IPS-11a (cell line): ENCODE measurements around the gene FCHSD2.
"Not testable (repeated sequence)": the region's sequence is repeated elsewhere in the genome, so short reads cannot be mapped to it uniquely, and the experiment has no call there.

ENCODE experiments used
- H3K4me3 ChIP-seq: one replicate; pipeline ENCODE4 v1.5.1; 2013; ENCODE audit warnings: low read depth, low read length, control low read depth

Gene FCHSD2

DNA sequence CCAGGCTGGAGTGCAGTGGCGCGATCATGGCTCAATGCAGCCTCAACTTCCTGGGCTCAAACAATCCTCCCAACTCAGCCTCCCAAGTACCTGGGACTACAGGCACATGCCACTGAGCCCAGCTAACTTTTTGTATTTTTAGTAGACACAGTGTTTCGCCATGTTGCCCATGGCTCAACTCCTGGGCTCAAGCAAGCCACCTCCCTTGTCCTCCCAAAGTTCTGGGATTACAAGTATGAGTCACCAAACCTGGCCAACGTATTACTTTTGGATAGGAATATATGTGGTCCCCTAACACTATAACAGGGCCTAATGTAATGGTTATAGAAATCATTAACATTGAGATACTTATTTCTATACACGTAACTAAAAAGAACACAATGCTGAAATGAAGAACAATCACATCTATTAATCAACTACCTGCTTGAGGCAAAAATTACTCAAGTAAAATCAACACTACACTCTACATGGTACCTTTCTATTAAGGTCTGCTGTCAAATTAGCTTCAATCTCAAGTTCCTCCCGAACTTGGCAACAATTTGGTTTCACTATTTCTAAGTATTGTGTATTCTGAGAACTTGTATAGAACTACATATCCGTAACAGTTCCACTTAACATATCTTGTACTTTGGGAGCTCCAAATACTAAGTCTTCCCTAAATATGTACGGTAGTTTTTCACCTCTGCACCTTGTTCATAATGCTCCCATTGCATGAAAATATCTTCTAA, 124.9 kb downstream of the FCHSD2 start:
- no peak overlapping the region for H3K4me3 ChIP-seq

DNA sequence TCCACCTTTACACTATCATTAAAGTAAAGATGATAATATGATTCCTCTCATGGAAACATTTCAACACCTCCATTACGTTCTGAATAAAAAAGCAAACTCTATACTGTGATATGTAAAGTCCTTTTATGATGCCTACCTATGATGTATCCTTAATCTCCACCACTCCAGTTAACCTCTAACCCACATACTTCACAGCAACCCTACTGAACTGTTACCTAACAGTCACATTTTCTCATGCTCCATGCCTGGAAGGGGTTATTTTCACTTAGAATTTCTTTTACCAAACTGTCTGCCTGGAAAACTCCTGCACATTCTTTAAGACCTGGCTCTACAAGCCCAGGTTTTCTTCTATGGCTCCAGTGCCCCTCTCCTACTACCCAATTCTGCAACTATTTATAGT, 129.1 kb downstream of the FCHSD2 start:
- H3K4me3 ChIP-seq = no peak overlapping the region

DNA sequence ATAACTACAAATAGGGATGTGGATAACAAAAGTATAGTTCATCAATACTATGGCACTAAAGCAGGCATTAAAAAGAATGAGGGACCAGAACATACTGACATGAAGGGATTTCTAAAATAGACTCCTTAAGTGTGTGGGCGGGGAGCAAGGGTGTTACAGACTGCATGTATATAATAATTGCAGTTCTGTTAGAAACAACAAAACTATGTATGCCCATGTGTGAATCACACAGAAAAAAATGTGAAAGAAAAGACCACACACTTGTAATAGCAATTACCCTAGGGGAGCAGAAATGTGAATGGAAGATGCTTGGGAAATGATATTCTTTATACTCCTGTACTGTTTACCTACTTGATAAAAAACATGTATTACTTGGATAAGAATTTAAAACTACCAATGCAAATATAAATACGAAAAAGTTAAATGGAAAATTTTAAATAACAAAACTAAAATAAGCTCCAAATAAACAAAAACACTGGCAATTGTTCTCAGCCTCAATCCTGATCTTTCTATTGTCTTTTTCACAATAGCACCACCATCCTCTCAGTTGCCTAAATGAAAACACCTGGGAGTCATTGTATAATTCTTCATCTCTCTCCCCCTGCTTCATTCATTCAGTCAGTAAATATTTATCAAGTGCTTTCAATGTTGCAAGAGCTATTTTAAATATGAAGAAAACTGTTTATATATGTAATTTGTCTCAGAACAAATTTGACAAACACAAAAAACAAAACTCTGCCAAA, 129.8 kb downstream of the FCHSD2 start:
- no peak overlapping the region for H3K4me3 ChIP-seq

DNA sequence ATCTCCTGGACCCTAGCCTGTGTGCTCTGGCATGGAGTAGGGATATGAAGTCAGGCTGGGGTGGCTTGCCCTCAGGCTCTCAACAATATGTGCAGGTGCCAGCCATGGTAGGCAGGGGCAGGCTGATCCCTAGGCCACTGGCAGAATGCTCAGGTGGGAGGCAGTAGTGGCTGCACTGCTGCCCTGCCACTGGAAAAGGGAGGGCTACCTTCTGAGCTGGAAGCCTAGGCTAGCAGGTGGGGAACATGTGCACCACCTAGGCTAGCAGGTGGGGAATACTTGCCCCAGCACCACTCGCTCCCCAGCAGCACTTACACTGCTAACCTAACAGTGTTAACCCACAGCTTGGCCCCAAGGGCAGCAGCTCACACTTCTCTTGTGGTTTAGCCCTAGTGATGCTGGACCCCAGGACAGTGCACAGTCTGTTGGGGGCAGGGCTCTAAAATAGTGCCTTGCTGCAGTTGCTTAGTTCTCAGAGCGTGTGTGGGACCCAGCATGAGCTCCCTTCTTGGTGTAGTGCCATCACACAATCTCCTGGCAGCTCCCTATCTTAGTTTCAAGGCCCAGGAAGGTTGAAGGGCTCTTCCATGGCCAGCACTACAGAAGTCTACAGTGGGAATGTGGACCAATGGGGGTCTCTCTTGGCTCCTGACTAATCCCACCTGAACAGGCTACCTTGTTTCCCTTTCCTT, 130.8 kb downstream of the FCHSD2 start:
- no peak overlapping the region for H3K4me3 ChIP-seq

DNA sequence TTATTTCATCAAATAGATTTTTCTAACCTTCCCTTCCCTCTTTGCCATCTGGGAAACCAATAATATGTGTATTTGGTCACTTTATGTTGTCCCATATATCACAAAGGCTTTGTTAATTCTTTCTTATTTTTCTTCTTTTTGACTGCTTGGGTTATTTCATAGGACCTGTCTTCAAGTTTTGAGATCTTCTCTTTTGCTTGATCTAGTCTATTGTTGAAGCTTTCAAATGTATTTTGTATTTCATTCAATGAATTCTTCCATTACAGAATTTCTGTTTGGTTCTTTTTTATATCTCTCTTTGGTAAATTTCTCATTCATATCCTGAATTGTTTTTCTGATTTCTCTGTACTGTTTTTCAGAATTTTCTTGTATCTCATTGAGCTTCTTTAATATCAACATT, 132.1 kb downstream of the FCHSD2 start:
- H3K4me3 ChIP-seq = no peak overlapping the region

DNA sequence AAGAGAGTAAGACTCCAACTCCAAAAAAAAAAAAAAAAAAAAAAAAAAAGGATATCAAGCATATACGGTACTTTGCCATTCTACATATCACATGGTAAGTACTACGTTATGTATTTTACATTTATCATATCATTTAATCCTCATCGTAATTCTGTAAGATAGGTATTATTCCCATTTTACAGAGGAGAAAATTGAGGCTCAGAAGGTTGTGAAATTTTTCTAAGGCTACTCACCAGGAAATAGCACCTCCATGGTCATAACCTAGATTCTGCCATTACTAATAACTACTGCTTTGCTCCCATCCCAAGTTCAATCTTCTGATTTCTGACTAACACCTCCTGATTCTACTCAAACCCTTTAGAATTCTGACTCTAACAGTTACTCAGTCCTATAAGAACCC, 138.0 kb downstream of the FCHSD2 start:
- H3K4me3 ChIP-seq = no peak overlapping the region

DNA sequence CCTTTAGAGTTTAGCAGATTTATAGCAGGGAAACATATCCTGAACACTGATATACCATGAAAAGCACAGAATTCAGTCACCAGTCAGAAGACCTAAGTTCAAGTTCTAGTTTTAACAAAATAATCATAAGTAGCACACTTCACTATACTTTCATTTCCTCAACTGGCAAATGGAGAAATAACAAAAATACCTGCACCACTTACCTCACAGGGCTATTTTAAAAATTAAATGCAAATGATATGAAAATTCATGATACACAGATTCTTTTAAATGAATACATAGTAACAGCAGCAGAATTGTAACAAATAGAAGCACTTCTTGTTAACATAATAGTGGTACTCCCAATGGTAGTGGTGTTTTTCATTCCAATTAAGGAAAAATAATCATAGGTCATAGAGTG, 139.0 kb downstream of the FCHSD2 start:
- H3K4me3 ChIP-seq = no peak overlapping the region

DNA sequence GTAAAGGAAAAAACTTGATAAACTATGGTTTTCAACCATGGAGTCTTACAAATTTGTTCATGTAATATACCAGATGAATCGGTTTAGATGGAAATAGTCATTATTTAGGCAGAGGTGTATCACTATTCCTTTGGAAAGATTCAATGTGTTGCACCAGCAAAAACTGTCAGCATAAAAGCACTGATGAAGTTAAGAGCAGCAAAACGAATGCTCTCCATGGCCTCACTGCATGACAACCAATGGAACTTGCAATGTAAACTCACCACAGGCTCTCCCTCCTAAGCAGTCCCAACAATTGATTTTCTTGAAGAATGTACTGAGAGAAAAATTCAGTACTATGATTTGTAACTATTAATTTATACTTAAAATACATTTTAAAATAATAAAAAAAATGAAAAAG, 139.9 kb downstream of the FCHSD2 start:
- no peak overlapping the region for H3K4me3 ChIP-seq

DNA sequence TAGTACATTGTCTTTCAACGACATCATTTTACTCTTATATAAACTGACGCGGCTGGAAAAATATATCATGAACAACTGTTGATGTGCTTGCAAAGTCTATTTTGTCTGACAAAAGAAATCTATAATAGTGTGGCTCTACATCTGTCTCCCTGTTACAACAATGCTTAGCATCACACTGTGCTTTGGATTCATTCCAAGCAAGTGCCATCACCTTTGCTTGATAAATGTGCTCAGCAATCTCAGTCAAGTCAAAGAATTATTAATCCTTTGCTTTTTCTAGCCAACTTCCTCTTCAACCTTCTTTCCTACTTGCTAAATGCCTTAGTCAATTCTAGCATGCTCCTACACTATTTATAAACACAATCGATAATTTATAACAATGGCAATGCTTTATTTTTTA, 140.5 kb downstream of the FCHSD2 start:
- H3K4me3 ChIP-seq = no peak overlapping the region

DNA sequence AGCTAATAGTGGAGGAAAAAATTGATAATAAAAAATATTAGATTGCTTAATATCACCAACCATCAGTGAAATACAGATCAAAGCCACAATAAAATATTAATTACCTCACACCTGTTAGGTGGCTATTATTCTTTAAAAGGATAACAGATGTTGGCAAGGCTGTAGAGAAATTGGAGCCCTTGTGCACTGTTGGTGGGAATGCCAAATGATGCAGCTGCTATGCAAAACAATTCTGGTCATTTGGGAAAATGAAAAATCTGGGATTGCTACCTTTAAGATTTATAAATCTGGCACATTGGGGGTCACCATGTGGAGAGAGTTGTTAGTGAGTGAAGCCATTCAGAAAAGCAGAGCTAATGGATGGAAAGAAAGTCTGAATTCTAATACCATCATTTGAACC, 143.4 kb downstream of the FCHSD2 start:
- no peak overlapping the region for H3K4me3 ChIP-seq

DNA sequence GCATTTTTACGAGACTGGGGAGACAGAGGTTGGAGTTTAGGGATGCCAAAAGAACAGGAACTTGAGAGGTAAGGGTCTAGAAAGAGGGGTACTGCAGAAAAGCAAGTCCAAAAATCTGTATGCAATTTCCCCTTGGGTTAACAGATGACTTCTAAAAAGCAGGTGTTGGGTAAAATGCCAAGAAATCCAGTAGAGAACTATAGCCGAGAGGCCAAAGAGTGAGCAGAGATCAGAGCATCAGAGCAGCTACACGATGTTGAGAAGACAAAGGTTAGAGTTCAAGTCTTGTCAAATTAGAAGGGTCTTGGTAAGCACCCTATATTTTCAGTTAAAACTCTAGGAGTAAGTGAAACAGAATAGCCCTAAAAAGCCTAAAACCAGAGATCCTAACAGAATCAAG, 145.2 kb downstream of the FCHSD2 start:
- no peak overlapping the region for H3K4me3 ChIP-seq

DNA sequence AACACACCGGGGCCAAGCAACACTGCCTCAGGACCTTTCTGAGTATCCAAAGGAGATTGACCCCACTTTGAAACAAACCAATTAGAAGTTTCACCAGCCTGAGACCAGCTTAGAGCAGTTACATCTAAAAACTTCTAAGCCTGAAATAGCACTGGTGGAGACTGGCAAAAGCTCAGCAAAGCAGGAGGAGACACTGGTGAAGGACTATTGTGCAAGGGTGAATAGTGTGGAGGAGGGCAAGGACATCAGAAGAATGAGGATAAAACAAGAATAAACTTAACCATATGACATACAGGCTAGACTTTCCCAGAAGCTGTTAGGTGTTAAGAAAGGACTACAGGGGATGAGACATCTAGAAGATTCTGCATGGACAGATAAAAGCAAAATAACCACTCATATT, 152.4 kb downstream of the FCHSD2 start:
- no peak overlapping the region for H3K4me3 ChIP-seq

DNA sequence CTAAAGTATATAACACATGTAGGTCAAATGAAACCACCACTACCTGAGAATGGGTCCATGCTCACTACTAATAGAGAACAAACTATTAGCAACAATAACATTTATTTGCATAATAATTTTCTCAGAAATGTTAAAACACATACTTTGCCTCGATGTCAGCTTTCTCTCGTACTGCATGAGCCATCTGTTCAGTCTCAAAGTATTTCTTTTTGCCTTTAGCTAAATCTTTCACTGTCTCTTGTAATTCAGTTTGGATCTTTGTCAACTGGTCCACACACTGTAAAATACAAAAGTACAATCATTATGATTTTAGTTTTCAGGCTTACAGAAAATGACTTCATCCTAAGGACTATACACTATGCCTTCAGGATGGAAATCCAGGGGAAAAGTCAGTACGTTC, 153.3 kb downstream of the FCHSD2 start:
- no peak overlapping the region for H3K4me3 ChIP-seq

DNA sequence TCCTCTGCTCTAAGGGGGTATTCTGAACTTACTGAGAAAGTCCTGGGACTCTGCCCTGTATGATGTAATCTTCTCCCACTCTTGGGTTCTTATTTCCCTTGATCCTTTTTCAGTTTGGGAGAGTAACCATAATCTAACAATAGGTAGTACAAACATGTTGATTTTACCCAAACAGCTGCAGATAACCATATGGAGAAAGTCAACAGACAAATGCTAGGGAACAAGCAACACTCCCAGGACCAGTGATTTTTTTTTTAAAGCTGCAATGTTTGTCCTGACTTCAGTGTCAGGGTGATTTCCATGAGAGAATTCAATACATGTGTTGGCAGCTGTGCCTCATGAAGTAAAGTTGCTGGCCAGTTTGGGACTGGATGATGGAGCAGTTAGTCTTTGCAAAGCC, 156.5 kb downstream of the FCHSD2 start:
- no peak overlapping the region for H3K4me3 ChIP-seq

DNA sequence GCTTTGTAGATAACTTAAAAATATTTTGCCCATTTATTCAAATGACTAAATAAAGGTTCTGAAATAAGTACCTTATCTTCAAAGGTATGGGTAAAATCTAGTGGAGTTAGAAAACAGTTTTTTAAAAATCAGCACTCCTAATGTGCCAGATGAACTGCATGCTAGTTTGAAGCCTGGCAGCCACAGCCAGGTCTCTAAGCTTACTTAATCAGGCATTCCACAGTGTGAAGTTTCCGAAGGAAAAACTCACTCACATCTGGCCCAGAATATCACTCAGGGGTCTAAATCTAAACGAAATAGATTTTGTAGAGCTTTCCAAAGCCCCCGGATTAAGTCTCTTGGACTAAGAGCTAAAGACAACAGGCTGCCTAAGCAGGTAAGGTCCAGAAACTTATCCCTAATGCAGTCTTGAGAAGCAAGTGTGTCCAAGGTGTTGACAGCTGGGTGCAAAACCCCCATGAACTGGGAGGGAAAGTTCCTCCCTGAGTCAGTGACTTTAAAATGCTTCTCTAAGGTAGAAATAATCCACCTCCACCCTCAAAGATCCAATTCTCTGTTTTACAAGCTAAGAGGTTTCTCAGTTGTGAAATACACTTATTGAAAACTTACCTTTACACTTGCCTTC, 157.6 kb downstream of the FCHSD2 start:
- H3K4me3 ChIP-seq = no peak overlapping the region

DNA sequence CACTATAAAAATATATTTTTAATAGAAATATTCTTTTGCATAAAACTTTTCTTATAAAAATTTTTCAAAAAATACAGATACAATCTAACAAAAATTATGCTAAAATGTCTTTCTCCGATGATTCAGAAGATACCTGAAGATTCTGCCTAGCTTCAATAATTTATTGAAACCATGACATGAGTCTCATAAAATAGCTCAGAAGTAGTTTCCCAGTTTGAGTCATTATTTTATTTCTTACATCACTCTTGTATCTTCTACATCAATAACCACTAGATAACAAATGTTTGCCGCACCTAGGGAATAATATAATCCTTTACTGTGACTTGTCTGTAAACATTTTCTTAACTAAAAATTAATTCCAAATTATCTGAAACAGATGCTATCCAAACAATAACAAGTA, 158.6 kb downstream of the FCHSD2 start:
- no peak overlapping the region for H3K4me3 ChIP-seq

DNA sequence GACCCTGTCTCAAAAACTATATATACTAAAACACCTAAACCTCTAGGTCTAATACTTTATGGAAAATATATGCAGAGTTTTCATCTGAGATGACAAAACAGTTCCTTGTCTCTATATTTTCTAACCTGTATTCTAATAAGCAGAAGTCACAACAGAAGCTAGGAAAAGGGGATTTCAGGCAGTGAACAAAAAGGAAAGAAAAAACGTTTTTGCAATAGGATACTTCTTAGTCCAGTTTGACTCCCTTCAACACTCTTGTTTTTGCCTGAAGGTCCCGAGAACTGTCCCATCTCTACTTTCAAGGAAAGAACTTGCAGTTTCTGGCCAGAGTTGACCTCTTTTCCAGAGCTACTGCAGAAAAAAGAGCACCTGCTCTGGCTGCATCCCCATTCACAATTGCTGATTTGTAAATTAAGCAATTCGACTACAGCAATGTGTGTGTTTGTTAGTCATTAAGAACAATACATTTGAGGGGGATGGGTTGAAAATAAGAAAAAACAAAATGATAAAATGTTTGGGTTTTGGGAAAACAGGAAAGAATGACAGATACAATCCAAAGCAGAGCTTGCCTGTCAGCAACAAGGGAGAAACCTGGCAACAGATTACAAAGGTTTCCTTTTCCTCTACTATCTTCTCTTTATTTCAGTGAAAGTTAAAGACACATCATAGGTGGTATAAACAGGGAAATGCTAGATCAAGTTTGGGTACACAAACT, 160.0 kb downstream of the FCHSD2 start:
- H3K4me3 ChIP-seq = no peak overlapping the region

DNA sequence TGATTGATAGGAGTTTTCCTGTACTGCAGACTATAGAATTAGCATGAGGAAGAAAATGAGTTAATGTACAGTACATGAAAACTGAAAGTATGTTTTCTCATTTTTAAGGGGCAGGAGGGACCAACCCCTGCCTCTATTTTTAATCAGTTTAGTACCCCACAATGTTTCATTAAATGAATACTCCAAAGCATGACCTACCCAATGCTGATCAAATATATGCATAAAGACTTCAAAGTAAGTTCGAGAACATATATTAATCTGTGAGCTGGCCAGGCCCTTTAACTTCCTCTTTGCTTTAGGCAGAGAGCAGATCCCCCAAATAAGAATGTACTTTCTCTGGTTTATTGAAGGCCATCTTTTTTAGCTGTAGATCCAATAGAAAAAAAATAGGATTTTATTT, 161.0 kb downstream of the FCHSD2 start:
- no peak overlapping the region for H3K4me3 ChIP-seq

DNA sequence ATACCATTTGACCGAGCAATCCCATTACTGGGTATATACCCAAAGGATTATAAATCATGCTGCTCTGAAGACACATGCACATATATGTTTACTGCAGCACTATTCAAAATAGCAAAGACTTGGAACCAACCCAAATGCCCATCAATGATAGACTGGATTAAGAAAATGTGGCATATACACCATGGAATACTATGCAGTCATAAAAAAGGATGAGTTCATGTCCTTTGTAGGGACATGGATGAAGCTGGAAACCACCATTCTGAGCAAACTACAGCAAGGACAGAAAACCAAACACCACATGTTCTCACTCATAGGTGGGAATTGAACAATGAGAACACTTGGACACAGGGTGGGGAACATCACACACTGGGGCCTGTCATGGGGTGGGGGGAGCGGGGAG, 164.3 kb downstream of the FCHSD2 start:
- not testable (repeated sequence) for H3K4me3 ChIP-seq

DNA sequence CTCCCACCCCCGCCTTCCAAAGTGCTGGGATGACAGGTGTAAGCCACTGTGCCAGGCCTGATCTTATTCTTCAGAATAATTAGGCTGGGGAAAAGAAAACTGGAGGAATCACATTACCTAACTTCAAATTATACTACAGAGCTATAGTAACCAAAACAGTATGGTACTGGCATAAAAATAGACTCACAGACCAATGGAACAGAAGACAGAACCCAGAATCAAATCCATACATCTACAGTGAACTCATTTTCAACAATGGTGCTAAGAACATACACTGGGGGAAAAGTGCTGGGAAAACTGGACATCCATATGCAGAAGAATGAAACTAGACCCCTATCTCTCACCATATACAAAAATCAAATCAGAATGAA, 165.6 kb downstream of the FCHSD2 start:
- not testable (repeated sequence) for H3K4me3 ChIP-seq
